ENCODE results near the gene DDX51. TPM values are rescaled to one million over a fixed set of nuclear protein-coding genes. Genes with fewer than 3 reads are reported as not detected.

DDX51 gene, protein sequence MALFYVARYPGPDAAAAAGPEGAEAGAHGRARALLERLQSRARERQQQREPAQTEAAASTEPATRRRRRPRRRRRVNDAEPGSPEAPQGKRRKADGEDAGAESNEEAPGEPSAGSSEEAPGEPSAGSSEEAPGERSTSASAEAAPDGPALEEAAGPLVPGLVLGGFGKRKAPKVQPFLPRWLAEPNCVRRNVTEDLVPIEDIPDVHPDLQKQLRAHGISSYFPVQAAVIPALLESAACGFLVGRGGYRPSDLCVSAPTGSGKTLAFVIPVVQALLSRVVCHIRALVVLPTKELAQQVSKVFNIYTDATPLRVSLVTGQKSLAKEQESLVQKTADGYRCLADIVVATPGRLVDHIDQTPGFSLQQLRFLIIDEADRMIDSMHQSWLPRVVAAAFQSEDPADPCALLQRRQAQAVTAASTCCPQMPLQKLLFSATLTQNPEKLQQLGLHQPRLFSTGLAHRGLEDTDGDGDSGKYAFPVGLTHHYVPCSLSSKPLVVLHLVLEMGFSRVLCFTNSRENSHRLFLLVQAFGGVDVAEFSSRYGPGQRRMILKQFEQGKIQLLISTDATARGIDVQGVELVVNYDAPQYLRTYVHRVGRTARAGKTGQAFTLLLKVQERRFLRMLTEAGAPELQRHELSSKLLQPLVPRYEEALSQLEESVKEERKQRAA
- 17.7 TPM for total RNA-seq

DNA sequence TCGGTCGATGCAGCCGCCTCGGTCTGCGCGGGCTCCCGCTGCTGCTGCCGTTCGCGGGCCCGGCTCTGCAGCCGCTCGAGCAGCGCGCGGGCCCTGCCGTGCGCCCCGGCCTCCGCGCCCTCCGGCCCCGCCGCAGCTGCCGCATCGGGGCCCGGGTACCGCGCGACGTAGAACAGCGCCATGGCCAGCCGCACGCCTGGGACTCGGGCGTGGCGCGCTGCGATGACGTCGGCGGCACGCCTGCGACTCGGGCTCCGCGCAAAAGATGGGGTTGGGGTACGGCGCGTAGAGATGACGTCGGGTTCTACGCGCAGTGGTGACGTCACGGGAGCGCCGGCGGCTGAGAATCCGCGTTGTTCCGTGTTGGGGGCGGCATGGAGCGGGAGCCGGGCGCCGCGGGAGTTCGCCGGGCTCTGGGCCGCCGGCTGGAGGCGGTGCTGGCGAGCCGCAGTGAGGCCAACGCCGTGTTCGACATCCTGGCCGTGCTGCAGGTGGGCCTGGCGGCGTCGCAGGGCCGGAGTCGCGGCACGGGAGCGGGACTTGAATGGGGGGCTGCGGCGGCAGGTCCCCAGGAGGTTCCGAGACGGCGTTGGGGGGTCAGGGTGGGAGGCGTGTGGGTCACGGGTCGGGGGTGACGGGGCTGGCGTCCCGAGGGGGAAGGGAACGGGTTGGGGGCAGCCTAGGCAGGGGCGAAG is at the start of gene DDX51, which contains the start of gene NOC4L:
DDX51 (minus strand) TSS at position 205 of the 695 bp plus-strand sequence; CDS start at position 182, 23 bp downstream.
NOC4L (plus strand) TSS at position 343 of the 695 bp plus-strand sequence; CDS start at position 375, 32 bp downstream.
- peak; percentile 96 for ATAC-seq
- intact Hi-C loops (cut with DNase I) = no loop called here
- DNase-seq (ENCODE audit: low spot score) = peak; percentile 97

DNA sequence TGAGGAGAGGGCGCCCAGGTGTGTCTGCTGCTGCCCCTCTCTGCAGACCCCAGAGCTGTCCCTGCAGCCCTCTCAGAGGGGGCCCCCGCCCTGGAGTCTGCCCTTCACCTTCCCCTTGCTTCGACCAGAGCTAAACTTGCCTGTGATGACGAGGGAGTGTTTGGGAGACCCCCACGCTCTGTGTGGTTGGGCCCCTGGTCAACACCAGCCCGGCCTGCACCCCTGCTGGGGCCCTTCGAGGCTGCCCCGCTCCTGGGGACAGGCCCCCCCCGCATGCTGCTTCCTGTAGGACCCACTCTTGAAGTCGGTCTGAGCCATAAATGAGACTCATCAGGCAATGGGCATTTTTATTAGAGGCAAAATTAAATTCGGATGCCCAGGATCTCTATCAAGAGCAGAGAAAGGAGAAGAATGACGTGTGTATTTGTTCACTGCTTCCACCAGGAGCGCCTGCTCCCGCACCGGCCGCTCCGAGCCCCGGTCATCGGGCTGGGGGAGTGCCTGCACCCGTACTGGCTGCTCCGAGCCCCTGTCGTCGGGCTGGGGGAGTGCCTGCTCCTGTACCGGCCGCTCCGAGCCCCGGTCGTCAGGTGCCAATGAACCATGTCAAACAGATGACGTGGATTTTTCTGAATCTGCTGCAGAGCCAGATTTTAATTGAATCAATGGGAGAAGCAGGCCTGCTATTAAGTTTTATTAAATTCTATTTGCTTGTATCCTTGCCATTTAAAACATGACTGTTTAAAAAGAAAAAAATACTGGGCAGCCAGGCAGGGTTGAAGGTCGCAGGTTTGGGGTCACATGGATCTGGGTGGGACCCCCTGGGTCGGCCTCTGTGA is 47.8 kb upstream of the DDX51 start:
- DNase-seq (ENCODE audit: low spot score) (no peak), ATAC-seq (no peak)
- intact Hi-C loops (cut with DNase I) = no loop called here

DNA sequence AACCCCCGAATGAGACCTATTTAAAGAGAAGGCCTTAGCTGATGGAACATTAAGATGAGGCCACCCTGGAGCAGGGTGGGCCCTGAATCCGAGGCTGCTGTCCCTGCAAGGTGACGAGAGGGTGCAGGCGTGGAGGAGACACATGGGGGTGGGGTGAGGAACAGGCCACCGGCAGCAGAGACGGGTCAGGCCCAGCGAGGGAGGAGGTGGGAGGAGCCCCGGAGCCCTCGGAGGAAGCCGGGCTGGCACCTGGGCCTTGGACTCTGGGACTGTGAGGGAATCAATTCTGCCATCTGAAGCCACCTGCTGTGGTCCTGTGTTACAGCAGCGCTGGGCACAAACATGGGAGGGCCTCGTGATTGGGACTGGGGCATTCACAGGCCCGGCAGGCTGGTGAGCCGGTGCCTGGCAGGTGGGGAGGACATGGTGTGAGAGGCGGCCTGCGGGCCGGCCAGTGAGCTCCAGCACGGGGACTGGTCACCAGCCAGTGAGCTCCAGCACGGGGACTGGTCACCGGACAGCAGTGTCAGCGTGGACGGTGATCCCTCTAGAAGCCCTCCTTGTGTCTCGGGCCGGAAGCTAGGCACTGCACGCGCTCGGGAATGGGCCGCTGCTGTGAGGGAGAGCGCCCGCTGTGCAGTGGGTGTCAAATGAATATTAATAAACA is 46.8 kb upstream of the DDX51 start:
- no peak for DNase-seq (ENCODE audit: low spot score)
- ATAC-seq = no peak
- intact Hi-C loops (cut with DNase I) = no loop called here

DNA sequence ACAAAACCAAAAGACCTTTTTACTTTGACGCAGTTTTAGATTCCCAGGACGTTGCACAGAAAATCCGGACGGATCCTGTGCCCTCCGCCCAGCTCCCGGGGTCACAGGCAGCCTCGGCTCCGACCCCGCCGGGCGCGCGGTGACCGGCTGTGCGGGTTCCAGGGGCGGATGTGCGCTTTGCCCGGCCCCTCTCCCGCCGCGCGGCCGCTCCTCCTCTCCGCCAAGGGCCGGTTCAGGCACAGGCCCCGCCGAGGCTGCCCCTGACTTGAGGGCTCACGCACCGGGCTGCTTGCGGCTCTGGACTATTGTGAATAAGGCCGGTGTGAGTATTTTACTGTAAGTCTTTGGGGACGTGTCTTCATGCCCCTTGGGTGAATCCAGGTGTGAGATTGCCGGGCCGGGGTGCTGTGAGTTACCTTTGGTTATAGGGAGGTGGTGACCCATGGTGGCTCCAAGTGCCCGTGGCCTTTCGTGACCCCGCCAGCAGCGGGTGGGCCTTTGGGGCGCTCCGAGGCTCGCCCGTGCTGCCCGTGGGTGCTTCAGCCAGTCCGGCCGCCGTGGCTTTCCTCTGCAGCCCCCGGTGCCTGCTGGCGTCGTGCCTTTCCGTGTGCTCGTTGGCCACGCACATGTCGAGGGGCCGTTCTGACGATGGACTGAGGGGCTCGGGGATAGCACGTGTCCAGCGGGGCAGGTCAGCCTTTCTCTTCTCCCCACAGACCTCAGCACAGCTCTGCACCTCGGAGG is 46.1 kb upstream of the DDX51 start:
- DNase-seq (ENCODE audit: low spot score) (no peak), ATAC-seq (peak; percentile 14)
- intact Hi-C loops (cut with DNase I) = no loop called here

DNA sequence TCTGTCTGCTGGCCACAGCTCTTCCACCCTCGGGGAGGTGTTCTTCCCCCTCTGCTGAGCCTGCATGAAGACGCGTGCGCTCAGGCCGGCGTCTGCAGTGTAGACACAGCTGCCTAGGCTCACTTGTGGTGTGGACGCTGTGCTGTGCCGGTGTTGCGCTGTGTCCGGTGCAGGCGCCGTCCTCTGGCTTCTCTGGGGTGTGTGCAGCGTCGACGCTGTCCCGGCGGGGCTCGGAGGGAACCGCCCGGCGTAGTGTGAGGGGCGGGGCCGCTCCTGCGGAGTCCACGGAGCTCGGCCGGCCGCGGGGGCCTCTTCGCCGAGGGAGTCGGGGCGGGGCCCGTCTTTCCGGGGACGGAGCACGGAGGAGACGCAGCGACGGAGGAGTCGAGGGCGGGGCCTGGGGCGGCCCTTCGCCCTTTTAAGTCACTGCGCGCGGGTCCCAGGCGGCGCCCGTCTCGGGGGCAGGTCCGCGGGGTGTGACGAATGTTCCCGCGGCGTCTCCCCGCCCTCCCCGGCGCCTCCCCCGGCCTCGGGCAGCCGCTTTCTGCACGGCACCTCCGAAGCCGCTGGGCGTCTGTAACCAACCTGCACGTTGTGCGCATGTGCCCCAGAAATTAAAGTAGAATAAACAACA is 45.4 kb upstream of the DDX51 start:
- intact Hi-C loops (cut with DNase I) = no loop called here
- peak; percentile 96 for ATAC-seq
- DNase-seq (ENCODE audit: low spot score) = peak; percentile 93

DNA sequence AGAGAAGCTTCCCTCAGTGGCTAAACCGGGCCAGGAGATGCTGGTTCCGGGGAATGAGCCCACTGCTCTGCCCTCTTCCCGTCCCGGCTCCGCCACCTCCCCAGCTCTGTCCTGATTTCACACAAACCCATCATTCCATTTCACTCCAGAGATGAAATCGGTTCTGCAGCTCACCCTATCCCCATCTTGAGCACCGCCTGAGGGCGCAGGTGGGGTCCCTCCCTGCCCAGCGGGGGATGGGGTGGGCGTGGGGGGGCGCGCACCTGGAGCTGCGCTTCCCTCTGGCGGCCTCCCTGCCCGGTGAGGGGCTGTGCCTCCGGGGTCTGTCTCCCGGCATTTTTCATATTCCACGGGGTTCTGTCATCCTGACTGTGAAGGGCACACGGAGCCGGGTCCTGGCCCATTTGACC is 44.8 kb upstream of the DDX51 start:
- DNase-seq (ENCODE audit: low spot score) (no peak), ATAC-seq (no peak)
- intact Hi-C loops (cut with DNase I) = no loop called here

DNA sequence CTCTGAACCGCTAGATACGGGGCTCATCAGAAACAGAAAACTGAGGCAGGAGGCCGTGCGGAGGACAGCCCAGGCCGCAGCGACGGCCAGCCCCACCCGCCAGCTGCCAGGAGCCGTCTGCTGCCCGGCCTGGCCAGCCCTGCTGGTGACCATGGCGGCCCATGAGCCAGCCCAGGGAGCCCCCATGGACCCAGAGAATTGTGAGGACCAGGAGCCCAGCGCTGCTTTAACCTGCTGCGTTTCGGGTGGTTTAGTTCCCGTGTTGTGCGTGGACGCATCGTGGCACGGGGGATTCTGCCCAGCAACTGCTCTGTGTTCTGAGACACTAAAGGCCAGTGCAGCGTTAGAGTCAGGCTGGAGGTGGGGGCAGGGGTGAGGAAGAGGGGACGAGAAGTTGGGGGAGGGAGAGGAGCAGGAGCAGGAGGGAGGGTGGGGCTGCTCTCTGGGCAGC is 44.4 kb upstream of the DDX51 start:
- DNase-seq (ENCODE audit: low spot score) = no peak

DNA sequence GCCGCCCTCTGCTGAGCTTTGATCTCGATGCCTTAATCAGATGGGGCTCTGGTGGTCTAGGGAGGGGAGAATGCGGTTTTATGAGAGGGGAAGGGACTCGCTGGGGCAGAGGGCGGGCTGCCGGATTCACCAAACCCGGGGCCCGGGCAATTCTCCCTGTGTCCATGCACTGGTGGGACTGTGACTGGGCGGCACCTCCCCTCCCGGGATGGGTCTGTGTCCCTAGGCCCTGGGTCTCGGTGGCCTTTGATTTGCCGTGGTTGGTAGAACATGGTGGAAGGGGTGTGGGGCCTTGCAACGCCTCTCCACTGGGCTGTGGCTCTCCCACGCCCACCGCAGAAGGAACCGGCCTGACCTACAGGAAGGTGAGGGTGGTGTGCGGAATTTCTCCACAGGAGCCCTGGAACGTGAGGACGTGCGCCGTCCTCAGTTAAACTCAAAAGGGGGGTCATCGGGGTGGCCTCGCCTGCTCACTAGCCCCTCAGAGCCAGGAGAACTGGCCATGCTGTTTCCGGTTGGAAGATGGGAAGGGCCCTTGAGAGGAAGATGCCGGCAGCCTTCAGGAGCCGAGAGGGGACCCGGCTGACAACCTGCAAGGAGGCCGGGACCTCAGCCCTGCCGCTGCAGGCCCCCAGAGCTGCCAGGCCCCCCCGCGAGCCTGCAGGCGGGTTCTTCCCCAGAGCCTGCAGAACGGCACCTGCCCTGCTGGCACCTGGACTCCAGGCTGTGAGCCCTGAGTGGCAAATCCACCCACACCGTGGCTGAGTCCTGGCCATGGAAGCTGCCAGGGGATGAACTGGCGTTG is 43.7 kb upstream of the DDX51 start:
- ATAC-seq = no peak
- intact Hi-C loops (cut with DNase I) = no loop called here

More for the DNA sequence above, 44.4 kb upstream of the DDX51 start:
- intact Hi-C loops (cut with DNase I) = no loop called here
- ATAC-seq = no peak

DNA sequence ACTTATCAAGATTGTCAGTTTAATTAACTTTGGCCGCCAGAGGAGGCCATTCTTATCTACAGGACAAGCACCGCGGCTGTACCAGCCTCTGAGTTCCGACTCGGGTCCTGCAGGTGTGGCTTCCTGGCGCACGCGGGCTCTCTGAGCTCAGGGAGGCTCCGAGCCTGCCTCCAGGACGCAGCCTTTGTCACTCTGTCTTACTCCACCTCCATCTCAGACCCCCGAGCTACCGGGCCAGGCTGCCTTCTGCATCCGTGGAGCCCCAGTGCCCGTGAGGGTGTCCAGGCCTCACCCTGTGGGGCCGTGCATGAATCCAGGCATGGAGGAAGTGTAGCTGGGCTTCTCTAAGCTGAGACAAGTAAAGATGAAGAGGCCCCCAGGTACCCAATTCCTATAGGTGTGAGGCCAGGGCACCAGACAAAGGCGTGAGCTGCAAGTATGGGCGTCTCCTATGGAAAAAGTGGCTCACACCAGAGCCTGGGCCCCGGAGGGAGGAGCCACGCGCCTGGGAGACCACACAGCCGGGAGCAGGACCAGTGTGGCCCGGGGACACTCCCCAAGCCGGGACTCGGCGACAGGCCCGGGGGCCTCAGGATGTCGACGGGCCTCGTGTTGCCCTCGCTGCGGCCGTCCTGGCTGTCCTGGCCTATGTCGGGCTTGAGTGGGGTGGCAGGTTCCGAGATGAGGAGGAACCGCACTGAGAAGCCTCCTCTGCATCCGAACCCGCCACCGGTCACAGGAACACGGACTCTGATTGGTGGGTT is 42.9 kb upstream of the DDX51 start:
- ATAC-seq (no peak), DNase-seq (ENCODE audit: low spot score) (no peak)
- intact Hi-C loops (cut with DNase I) = no loop called here

More for the DNA sequence above, 43.7 kb upstream of the DDX51 start:
- DNase-seq (ENCODE audit: low spot score) = no peak

DNA sequence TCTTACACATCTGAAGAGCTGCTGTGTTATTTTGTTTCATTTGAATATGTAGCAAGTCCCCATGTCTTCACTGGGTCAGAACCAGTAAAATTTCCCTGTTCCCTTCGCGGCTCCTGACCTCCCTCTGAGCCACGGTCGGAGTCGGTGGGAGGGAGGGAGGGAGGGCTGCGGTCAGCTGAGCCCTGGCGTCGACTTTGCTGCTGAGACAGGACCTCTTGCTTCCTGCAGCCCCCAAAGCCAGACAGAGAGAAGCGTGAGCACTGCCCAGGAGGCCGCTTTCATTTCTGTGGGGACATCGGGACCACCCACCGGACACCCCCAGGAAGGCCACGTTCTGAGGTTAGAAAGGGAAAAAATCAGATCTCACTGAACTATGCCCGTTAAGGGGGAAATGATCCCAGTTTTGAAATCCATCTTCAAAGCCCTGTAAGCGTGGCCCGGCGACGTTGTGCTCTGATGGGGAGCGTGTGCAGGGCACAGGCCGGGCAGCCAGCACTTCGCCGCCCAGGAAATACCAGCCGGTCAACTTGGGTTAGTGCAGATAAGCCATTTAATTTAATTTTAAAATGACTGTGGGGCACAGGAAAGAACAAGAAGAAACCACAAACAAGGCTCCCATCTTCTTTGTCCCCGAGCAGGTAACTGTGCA is 42.2 kb upstream of the DDX51 start:
- DNase-seq (ENCODE audit: low spot score) = no peak
- intact Hi-C loops (cut with DNase I) = no loop called here
- ATAC-seq = no peak

DNA sequence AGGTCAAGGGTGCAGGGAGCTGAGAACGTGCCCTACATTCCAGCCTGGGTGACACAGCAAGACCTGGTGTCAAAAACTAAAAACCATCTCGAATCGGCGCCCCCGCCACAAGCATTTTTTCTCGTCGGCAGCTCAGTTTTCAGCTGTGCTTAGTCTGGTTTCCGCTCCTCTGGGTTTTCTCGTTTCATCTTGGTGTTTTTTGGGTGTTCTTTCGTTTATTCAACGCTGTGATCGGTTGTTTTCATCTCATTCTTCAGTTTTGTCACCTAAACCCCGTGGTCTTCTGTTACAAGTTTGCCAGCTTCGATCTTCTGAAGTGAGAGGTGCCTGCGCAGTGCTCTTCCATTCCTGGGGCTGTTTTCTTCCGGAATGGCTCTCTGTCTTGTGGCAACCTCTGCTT is 41.6 kb upstream of the DDX51 start:
- no peak for ATAC-seq
- no peak for DNase-seq (ENCODE audit: low spot score)
- intact Hi-C loops (cut with DNase I) = no loop called here

DNA sequence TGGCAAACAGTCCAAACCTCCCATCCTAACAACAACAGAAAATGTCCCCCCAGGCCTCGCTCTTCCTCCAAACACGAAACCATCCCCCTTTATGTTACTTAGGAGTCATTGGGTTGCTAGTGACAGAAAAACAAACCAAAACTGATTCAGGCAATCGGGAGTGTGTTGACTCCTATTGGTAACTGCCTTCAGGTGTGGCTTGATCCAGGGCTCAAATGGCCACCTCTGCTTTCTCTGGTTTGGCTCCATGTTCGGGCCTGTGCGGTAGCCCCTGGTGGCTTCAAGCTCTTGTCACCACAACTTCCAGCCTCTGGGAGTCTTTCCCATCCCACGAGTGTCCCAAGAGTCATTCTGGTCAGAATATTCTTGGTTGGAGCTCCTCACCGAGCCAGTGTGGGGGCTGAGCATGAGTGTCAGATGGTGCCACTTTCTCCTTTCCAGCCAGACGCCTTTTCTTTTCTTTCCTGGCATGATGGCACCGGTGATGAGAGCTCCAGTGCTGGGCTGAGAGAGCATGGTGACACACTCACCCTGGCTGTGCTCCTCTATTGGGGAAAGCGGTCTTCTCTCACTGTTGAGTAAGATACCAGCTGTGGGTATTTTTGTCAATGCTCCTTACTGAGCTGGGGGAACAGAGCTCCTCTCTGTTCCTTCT is 38.7 kb upstream of the DDX51 start:
- intact Hi-C loops (cut with DNase I) = no loop called here
- DNase-seq (ENCODE audit: low spot score) (no peak), ATAC-seq (no peak)

DNA sequence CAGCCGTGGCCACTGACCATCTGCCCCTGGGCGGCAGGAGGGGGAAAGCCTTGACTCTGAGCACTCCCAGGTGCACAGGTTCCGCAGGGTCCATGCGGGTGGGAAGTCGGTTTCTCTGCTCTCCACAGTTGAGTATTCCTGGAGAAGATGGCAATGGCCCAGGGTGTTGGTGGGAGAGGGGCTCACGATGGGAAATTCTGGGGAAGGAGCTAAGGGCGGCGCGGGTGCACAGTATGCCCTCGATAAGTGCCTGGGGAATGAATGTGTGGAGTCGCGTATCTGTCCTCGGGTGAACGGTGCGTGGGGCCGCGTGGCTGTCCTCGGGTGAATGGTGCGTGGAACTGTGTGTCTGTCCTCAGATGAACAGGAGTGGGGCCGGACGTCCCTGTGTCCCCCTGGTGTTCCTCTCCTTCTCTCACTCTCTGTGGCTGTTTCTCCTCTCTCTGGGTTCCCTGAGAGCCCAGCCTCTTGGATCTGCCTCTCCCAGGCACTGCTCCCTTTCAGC is 38.1 kb upstream of the DDX51 start:
- intact Hi-C loops (cut with DNase I) = no loop called here
- no peak for DNase-seq (ENCODE audit: low spot score)
- ATAC-seq = no peak

DNA sequence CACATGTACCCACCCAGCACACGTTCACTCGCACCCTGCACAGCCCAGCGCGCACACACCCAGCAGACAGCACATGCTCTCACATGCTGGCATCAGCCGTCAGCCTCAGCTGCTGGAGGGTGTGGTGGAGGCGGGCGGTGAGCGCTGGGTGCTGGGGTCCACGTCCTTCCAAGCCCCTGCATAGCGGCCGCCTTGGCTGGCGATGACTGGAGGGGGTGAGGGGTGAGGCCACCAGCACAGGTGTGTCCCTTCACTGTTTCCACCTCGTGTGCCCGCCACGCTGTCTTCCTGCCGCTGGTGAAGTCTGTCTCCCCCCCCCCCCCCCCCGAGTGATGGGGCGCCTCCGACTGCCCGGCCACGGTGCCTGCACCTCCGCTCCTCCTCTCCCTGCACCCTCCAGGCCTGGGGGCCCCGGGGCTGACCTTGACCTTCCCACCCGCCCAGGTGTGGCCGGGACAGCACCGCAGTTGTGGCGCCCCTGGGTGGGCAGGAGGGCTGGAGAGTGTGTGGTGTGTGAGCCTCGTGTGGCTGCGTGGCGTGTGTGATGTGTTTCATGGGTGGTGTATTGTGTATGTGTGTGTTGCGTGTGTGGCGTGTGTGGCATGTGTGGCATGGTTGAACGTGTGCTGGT is 37.6 kb upstream of the DDX51 start:
- intact Hi-C loops (cut with DNase I) = no loop called here
- no peak for DNase-seq (ENCODE audit: low spot score)
- ATAC-seq = no peak
